Inflammatory macrophage treated with lipopolysaccharide for 1 hour (primary cell): ENCODE data around the gene SLC35G6.
"Not testable (repeated sequence)": the region's sequence is repeated elsewhere in the genome, so short reads cannot be mapped to it uniquely, and the experiment has no call there.

Experiments used
- DNase-seq, 2 donors: peaks; one replicate each; pipeline ENCODE4 v3.0.0-alpha.2; 2020 to 2022

SLC35G6 gene

GRCh38 chr17:7460850-7461660 lies 20.2 kb upstream of the SLC35G6 start:
- DNase-seq, result no peak

GRCh38 chr17:7462474-7463371 lies 18.5 kb upstream of the SLC35G6 start:
- no peak for DNase-seq

GRCh38 chr17:7463372-7463846 lies 17.8 kb upstream of the SLC35G6 start:
- no peak for DNase-seq

- DNase-seq, result no peak
Measured at GRCh38 chr17:7464081-7464480, 17.2 kb upstream of the SLC35G6 start.

- no peak for DNase-seq
Measured at GRCh38 chr17:7465597-7466275, 15.5 kb upstream of the SLC35G6 start.

GRCh38 chr17:7466318-7466638 lies 15.0 kb upstream of the SLC35G6 start:
- no peak for DNase-seq

- peak; percentile 35 to 55 for DNase-seq
Measured at GRCh38 chr17:7466639-7467341, 14.5 kb upstream of the SLC35G6 start.

- no peak for DNase-seq
Measured at GRCh38 chr17:7467498-7467897, 13.7 kb upstream of the SLC35G6 start.

GRCh38 chr17:7468290-7468689 lies 13.0 kb upstream of the SLC35G6 start:
- DNase-seq, result no peak

GRCh38 chr17:7468804-7469389 lies 12.3 kb upstream of the SLC35G6 start:
- no peak for DNase-seq

- DNase-seq, result not testable (repeated sequence)
Measured at GRCh38 chr17:7469843-7470242, 11.4 kb upstream of the SLC35G6 start.

GRCh38 chr17:7470457-7470973 lies 10.7 kb upstream of the SLC35G6 start:
- not testable (repeated sequence) for DNase-seq

GRCh38 chr17:7471729-7472128 lies 9.5 kb upstream of the SLC35G6 start:
- DNase-seq, result no peak

GRCh38 chr17:7474767-7475166 lies 6.5 kb upstream of the SLC35G6 start:
- DNase-seq, result not testable (repeated sequence)

GRCh38 chr17:7475764-7476422 lies 5.4 kb upstream of the SLC35G6 start:
- DNase-seq, result peak; percentile 51 to 65

- DNase-seq, result no peak
Measured at GRCh38 chr17:7476494-7476893, 4.8 kb upstream of the SLC35G6 start.

GRCh38 chr17:7476951-7477350 lies 4.3 kb upstream of the SLC35G6 start:
- DNase-seq, result no peak

- DNase-seq, result no peak
Measured at GRCh38 chr17:7477392-7478275, 3.6 kb upstream of the SLC35G6 start.

GRCh38 chr17:7478276-7479212 lies 2.7 kb upstream of the SLC35G6 start:
- no peak for DNase-seq
